ENCODE measurements around the gene MARK1. TPM values are rescaled to one million over a fixed set of nuclear protein-coding genes. Genes with fewer than 3 reads are reported as not detected.

Gene MARK1
- total RNA-seq, 1 experiment from 2014 or later, result 17.8 TPM

DNA sequence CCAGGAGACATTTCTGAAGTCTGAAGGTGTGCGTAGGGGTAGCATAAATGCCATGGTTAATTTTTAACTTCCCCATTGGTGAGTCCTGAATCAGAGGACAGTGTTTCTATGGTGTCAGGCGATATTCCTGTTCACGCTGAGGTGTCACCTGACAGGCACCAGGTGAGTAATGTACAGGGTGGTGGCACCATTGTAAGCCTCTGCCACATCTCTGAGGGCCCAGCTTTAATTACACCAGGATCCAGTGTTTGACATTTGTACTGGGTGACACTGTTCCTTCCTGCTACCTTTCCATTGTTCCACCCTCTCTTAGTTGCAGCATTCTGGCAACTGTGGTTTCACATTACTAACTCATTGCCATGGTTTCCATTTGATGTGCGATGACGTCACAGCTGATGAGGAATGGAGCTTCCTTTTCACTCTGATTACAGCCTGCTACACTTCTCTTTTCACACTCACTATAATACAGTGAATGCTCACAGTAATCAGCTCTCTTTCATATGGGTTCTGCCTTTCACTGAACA, 40.6 kb upstream of the MARK1 start:
- Mint-ChIP-seq H3K9me3 (no peaks in the 10 kb centered on the region), H3K27ac (no peak overlapping the region)
- no peak for DNase-seq

More for the DNA sequence above, 40.6 kb upstream of the MARK1 start:
- WGBS (ENCODE audit: extremely low coverage, insufficient read length, low lambda C conversion rate), result no CpG with 5 or more reads among the region's 5 CpGs
- Histone ChIP-seq H2BK20ac (ENCODE audit: low read depth, low read length, poor library complexity, severe bottlenecking) (no peak overlapping the region), H2BK15ac (ENCODE audit: low read depth, low read length) (no peak overlapping the region), H3K9ac (ENCODE audit: extremely low read depth, insufficient read length, low read length) (no peak overlapping the region), H4K91ac (ENCODE audit: insufficient read length, low read depth, low read length) (no peak overlapping the region), H3K79me1 (ENCODE audit: insufficient read depth, low read depth, low read length, poor library complexity, severe bottlenecking) (no peaks in the 10 kb centered on the region), H2AFZ (ENCODE audit: low read length) (no peak overlapping the region), H3K79me2 (ENCODE audit: insufficient read depth, low read length) (no peaks in the 10 kb centered on the region), H2BK120ac (ENCODE audit: low read depth, low read length, poor library complexity, severe bottlenecking) (no peak overlapping the region), H2BK5ac (ENCODE audit: insufficient read length, low read length) (no peak overlapping the region), H3K56ac (ENCODE audit: insufficient read length, low read depth, low read length) (no peak overlapping the region), H3K4me2 (ENCODE audit: insufficient read depth, insufficient read length, low read length) (no peak overlapping the region), H3K4me1 (ENCODE audit: insufficient read depth, low read length) (0 out of 2 replicates have a peak, but pooled peaks cover 5% of the 10 kb centered on the region), H3T11ph (ENCODE audit: low read length) (no peak overlapping the region), H4K20me1 (ENCODE audit: control insufficient read depth, insufficient read depth, insufficient read length) (no peaks in the 10 kb centered on the region), H3K14ac (ENCODE audit: insufficient read depth, low read length) (no peak overlapping the region), H2AK5ac (ENCODE audit: insufficient read length, low read length) (no peak overlapping the region), H3K23me2 (ENCODE audit: insufficient read length, low read depth, low read length, poor library complexity, severe bottlenecking) (no peaks in the 10 kb centered on the region), H3K4ac (ENCODE audit: low read depth, low read length) (no peak overlapping the region), H4K8ac (replicated peaks; ENCODE audit: insufficient read length, low read depth, low read length) (no peak overlapping the region), H3K23ac (ENCODE audit: insufficient read length, low read depth, low read length) (no peak overlapping the region), H2BK12ac (ENCODE audit: insufficient read length, low read depth, low read length) (no peak overlapping the region), H4K5ac (ENCODE audit: insufficient read length, low read depth, low read length) (no peak overlapping the region), H3K27ac (ENCODE audit: insufficient read length, low read depth, low read length) (no peak overlapping the region), H3K18ac (ENCODE audit: insufficient read length, low read depth, low read length) (no peak overlapping the region), H3K9me3 (ENCODE audit: control insufficient read depth, low read depth, low read length) (no peaks in the 10 kb centered on the region), H3K27me3 (ENCODE audit: insufficient read depth, low read length) (no peaks in the 10 kb centered on the region)
- no peak overlapping the region for H3K4me3 Mint-ChIP-seq
- no peaks in the 10 kb centered on the region for H3K36me3 Mint-ChIP-seq (ENCODE audit: insufficient read depth in 1 of 3, low read depth in 3 of 3)
- H3K27me3 Mint-ChIP-seq (ENCODE audit: low read depth), result peaks cover 1% of the 10 kb centered on the region; the same call in 1 of the 2 replicates
- TF ChIP-seq, protein P1, sequence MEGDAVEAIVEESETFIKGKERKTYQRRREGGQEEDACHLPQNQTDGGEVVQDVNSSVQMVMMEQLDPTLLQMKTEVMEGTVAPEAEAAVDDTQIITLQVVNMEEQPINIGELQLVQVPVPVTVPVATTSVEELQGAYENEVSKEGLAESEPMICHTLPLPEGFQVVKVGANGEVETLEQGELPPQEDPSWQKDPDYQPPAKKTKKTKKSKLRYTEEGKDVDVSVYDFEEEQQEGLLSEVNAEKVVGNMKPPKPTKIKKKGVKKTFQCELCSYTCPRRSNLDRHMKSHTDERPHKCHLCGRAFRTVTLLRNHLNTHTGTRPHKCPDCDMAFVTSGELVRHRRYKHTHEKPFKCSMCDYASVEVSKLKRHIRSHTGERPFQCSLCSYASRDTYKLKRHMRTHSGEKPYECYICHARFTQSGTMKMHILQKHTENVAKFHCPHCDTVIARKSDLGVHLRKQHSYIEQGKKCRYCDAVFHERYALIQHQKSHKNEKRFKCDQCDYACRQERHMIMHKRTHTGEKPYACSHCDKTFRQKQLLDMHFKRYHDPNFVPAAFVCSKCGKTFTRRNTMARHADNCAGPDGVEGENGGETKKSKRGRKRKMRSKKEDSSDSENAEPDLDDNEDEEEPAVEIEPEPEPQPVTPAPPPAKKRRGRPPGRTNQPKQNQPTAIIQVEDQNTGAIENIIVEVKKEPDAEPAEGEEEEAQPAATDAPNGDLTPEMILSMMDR (conservative IDR thresholded peaks at IDR 0.05), result no peak
- peaks cover 17 to 19% of the 10 kb centered on the region in 2 experiments for H3K4me1 Mint-ChIP-seq
